Activated naive CD4-positive, alpha-beta T cell treated with Interleukin-2 at 50 U/mL for 16 hours (primary cell): ENCODE results near the gene TRPM6.
A peak's percentile ranks its signal among the peaks of the same experiment; 100 is the strongest.
"Not testable (repeated sequence)": the region's sequence is repeated elsewhere in the genome, so short reads cannot be mapped to it uniquely, and the experiment has no call there.

ENCODE experiments used
- DNase-seq: peaks from one replicate; pipeline ENCODE4 v3.0.0-alpha.2; 2020

TRPM6 gene

DNA sequence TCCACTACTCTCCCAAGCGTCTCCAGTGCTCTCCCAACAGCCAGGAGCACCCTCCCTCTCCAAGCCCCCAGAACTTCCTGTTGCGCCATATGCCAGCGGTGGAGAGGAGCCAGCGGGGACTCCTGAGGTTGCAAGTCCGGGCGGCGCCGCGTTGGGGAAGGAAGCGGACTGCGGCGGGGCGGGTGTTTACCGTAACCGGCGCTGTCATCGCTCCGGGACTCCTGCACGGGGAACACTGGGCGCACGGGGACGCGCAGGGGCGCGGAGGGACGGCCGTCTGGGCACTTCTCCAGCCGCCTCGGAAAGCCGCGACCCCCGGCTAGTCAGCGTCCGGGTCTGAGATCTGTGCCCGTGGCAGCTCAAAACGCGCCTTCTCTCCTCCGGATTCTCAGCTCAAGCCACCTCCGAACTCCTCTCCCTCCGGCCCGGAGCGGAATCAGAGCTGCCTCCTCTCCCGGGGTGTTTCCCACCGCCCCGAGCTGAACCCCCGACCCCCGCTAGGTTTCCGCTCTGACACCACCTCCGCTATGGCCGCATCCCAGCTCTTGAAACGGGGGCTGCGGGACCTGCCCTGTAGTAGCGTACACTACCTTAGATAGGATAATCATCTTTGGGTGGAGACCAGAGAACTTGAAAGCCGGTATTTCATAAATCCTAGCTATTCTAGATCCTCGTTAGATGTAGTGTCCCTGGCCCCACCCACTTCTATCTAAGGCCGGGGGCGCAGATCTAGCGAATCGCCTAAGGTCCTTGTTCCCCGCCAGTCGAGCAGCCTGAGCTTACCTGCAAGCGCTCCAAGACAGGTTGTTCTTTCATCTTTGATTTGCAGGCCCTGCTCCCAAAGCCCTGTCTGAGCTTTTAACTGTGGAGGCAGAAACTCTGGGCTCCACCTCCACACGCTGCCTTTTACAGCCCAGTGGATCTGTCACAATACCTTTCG lies at the start of gene TRPM6:
TRPM6 (minus strand) TSS at position 881 of the 940 bp plus-strand sequence; CDS start at position 816, 65 bp downstream.
- peak; percentile 19 for DNase-seq

GRCh38 chr9:74935008-74935407 lies 47.3 kb upstream of the TRPM6 start:
- DNase-seq: no peak

DNA sequence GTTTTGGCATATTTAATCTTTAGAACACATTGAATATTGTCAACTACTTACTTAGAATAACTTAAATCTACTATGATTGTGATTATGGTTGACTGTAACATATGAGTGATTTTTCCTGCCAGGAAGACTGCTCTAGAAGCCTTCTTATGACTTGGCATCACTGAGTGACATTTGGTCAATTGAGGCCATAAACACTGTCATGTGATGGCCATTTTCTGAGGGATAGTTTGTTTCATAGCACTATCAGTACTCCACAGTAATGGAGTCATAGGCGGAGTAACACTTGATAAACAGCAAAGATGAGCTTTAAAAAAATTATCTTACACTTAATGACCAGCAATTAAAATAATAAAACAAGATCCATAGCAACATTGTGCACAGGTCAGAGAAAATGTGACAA lies 34.0 kb upstream of the TRPM6 start:
- DNase-seq: no peak

DNA sequence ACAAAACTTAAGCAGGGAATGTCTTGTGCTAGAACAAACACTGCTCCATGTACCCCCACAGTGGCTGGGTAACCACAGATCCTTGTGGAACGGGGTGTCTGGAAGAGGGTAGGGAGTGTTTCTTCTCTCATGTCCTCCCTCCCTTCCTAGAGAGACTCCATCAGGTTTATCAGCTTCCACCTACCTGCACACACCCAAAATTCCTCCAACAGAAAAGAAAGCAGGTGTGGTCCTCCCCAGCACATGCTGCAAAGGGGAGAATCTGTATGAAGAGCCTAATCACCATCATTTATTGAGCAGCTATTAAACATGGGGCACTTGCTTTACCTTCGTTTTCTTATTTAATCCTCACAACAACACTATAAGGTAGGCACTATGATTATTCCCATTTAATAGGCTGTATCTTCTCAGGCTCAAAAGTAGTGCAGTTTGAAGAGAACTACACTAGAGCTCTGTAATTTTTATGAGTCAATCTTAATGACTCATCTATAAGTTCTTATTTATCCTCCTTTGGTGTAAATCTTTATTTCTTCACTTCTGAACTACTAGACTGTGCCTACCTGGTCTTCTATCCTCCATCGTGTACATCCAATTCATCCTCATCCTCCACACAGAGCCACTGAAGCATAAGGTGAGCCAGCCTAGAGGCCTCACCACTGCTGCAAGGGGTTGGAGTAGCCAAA lies 33.4 kb upstream of the TRPM6 start:
- DNase-seq: no peak

DNA sequence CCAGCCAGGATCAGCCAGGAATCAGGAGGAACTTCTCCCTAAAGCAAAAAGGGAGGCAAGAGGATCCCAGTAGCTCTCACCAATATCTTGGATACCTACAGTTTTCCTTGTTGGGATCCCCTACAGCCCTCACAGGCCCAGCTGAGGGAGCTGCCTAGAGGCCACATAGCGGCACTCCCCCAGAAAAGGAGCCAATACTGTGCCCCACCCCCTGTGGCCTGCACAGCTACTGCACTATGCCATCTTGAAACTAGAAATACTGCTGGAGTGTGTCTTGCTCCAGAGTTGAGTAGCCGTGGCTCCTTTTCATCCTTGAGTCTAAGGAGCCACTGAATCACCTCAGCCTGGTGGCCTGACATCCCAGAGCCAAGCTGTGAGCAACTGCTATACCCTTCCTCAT lies 22.3 kb upstream of the TRPM6 start:
- no peak for DNase-seq

DNA sequence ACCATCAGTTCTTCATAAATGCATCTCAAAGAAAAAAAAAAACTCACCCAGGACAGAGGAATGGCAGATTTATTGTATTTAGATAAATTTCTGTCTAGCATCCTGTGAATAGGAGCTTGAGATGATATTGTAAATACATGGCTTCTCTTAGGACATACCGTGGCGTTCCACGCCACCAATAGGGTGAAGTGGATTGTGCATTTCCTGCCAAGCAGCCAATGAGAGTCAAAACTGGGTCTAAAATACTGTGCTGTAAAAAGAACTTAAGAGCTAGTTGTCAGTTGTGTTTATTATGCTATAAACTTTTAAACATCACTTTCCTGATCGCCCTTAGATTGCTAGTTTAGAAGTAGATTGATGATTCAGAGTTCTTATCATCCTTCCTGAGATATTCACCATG lies 20.9 kb upstream of the TRPM6 start:
- DNase-seq: no peak

DNA sequence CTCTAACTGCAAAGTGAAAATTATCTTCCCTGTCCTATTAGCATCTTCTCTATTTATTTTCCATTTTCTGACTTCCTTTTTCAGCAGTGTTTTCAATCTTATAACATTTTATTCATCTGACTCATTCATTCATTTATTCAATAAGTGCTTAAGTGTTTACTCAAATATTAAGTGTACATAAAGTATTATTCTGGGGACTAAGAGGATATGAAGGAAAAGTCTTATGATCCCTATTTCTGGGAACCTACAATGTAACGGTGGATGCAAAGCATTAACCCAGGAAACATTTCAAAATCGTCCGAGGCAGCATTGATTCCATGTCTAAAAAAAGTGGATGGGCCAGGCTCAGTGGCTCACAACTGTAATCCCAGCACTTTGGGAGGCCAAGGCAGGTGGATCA lies 19.4 kb upstream of the TRPM6 start:
- no peak for DNase-seq

DNA sequence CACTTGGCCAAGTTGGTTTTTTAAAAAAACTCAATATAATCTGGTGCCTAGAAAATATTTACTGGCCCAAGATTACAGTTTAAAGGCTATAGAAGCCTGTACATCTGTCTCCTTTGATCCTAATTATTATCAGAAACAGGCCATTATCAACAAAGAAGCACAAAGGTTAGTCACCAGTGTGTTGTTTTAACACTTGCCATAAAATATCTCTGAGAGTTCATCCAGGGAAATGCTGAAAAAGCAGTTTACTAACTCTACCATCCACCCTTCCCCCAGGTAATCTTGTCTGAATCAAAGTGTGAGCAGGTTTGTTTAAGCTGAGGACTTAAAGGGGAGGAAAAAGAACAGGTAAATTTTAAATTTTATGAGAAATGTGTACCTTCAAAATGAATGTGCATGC lies 13.3 kb upstream of the TRPM6 start:
- no peak for DNase-seq

- DNase-seq: not testable (repeated sequence)
Measured at GRCh38 chr9:74888449-74888848, 728 bp upstream of the TRPM6 start.

DNA sequence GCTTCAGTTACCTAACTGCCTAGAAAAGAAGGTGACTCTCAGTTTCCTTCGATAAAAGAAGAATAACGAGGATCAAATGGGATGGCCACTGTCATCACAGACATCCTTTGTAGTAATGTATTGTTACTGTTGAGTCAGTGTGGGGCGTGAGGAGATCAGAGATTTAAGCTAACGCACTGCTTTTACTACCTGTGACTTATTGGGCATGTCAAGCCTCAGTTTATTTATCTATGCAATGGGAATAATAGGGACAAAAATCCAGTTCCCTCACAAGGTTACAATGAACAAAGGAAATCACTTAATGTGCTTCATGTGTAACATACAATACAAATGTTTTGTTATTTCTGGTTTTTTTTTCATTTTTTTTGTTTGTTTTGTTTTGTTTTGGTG lies 255 bp upstream of the TRPM6 start:
- no peak for DNase-seq

- DNase-seq: no peak
Measured at GRCh38 chr9:74876382-74876949, 11.3 kb downstream of the TRPM6 start.

GRCh38 chr9:74875656-74876055 lies 12.1 kb downstream of the TRPM6 start:
- no peak for DNase-seq

GRCh38 chr9:74874220-74874619 lies 13.5 kb downstream of the TRPM6 start:
- DNase-seq: no peak

GRCh38 chr9:74872619-74873233 lies 15.0 kb downstream of the TRPM6 start:
- DNase-seq: no peak

GRCh38 chr9:74867483-74867882 lies 20.2 kb downstream of the TRPM6 start:
- DNase-seq: no peak

- DNase-seq: no peak
Measured at GRCh38 chr9:74865177-74865576, 22.5 kb downstream of the TRPM6 start.

DNA sequence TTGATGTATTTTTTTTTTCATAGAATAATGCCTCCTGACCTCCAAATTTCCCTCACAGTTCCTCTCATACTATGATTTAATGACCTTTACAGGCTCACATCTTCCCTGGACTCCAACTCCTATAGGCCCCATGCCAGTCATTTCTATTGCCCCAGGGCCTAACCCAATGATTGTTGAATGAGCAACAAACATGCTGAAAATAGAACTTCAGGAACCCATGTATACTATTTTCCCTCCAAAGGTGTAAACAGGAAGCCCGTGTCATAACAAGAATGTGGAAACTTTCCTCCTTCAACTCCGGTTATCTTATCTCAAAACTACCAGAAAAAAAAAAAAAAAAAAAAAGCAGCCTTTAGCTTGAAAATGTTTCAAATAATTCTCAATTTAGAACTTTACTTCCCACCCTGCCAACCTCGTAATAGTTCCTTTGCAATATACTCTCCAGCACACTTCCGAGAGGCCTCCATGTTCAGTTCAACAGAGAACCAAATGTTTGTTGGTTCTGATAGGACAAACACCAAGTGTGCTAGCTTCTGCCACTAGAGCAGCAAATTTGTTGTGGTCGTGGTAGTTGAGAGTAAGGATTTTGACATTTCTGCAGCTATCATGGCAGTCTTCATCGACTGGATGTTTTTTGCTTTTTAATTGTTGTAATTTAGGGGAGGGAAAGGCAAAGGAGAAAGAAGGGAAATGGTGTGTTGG lies 25.8 kb downstream of the TRPM6 start:
- no peak for DNase-seq

- no peak for DNase-seq
Measured at GRCh38 chr9:74861071-74861470, 26.6 kb downstream of the TRPM6 start.

GRCh38 chr9:74860247-74860646 lies 27.5 kb downstream of the TRPM6 start:
- not testable (repeated sequence) for DNase-seq

GRCh38 chr9:74859786-74860185 lies 27.9 kb downstream of the TRPM6 start:
- no peak for DNase-seq

DNA sequence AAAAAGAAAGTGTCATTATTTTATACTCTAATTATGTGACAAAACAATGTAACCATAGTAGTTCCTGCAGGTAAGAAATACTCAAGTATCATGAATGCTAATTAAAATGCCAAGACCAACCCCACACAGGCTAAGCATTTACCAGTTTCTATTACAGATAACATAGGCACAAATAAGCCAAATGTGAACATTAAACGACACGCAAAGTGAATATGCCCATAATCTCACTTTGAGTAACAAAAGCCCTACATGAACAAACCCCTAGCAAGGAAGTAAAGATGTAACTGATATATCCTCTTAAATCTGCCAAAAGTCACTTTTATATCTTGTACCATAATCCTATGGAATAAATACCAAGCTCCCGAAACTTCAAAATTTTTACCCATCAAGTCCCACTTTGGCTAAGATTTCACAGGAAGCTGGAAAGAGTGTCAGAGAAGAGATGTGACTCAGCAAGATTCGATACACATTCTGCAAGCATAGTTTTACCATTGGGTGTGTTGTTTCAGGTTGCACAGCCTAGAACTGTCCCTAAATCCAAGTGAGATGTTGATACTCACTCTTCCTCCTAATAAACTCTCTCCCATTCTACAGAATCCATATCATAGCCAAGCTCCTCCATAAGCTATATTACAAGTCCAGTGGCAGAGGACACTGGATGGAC lies 28.8 kb downstream of the TRPM6 start:
- DNase-seq: no peak

DNA sequence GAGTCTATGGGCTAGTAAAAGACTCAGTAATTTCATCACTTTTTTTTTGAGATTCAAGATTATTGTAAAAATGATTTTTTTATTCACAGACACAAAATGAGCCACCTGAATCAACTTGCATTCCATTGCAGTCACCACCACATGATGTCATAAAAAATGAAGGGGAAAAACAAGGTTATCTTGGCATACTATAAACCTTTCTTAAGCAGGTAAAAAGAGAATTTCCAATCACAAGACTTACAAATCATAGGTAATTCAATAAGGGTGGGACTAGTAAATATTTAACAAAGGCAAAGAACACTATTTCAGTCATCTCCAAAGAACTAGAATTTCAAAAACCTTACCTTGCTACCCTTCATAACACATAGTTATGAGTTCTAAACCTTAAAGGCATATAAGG lies 30.7 kb downstream of the TRPM6 start:
- DNase-seq: no peak
